Measurements from ENCODE around the gene PATJ.
"Not testable (repeated sequence)": the region's sequence is repeated elsewhere in the genome, so short reads cannot be mapped to it uniquely, and the experiment has no call there.

Gene PATJ

DNA sequence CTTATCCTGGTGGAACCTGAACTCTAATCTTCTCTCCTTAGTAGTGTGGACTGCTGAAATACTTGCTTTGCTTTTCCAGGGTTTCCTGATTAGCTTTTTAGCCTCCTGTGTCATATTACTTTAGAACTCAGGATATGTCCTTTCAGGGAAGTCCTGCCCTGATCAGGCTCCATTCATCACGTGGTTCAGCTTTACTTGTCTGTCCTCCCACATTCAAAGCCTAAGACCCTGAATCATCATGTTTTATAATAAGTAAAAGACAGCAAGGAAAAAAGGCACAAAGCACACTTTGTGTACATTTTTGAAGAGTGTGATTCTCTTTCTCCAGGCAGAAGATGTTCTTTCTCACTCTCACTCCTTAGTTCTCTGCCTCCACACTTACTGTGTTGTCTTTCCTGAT is 70.6 kb downstream of the PATJ start:
- no peak overlapping the region for H3K4me3 ChIP-seq (ENCODE audit: low read depth, low read length)
- TF ChIP-seq, protein P1, sequence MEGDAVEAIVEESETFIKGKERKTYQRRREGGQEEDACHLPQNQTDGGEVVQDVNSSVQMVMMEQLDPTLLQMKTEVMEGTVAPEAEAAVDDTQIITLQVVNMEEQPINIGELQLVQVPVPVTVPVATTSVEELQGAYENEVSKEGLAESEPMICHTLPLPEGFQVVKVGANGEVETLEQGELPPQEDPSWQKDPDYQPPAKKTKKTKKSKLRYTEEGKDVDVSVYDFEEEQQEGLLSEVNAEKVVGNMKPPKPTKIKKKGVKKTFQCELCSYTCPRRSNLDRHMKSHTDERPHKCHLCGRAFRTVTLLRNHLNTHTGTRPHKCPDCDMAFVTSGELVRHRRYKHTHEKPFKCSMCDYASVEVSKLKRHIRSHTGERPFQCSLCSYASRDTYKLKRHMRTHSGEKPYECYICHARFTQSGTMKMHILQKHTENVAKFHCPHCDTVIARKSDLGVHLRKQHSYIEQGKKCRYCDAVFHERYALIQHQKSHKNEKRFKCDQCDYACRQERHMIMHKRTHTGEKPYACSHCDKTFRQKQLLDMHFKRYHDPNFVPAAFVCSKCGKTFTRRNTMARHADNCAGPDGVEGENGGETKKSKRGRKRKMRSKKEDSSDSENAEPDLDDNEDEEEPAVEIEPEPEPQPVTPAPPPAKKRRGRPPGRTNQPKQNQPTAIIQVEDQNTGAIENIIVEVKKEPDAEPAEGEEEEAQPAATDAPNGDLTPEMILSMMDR (IDR thresholded peaks at IDR 0.05; ENCODE audit: low read depth, low read length), result no peak

DNA sequence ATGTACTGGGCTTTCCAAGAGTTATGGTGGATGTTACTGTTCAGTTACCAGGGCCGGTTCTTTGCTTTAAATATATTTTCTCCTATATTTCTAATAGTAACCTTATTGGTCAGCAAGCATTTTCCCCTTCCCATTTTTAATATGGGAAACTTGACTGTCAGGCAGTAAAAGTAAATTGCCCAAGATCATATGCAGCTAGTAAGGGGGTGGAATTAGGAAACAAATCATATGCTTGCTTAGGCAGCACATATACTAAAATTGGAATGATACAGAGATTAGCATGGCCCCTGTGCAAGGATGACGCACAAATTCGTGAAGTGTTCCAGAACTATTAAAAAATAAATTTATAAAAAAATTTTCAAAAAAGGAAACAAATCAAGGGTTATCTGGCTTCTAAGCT is 73.9 kb downstream of the PATJ start:
- TF ChIP-seq, protein P1 (IDR thresholded peaks at IDR 0.05; ENCODE audit: low read depth, low read length), result no peak
- H3K4me3 ChIP-seq (ENCODE audit: low read depth, low read length), result no peak overlapping the region

DNA sequence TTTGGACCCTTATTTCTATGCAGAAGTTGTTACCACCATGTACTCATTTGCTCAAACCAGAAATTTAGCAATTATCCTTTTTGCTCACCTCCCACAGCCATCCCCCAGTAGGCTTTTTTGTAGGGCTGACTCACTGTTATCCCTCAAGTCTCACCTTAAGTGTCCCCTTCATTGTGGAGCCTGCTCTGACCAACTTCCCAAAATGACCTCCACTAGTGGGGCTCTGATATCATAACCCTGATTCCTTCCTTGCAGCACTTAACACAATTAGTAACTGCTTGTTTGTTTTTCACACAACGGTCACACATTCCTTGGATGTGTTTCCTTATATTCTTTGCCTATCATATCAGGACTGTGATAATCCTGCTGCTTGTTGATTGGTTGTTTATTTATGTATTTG is 76.7 kb downstream of the PATJ start:
- H3K4me3 ChIP-seq (ENCODE audit: low read depth, low read length), result no peak overlapping the region
- TF ChIP-seq, protein P1 (IDR thresholded peaks at IDR 0.05; ENCODE audit: low read depth, low read length), result no peak

DNA sequence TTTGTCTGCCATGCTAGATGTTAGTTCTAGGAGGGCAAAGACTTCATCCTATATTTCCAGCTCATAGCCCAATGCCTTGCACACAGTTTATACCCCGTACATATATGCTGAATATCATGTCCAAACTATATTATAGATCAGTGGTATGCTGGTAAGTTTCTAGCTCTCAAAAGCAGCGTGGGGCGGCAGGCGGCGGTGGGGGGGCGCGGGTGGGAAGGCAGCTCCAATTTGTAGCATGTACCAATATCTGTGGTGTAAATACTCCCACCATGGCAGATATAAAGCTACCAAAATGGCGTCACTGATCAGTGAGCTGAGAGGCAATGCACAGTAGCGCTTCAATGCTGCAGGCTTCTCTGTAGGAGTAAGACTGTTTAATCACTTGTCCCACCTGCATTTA is 77.1 kb downstream of the PATJ start:
- TF ChIP-seq, protein P1 (IDR thresholded peaks at IDR 0.05; ENCODE audit: low read depth, low read length), result no peak
- no peak overlapping the region for H3K4me3 ChIP-seq (ENCODE audit: low read depth, low read length)

DNA sequence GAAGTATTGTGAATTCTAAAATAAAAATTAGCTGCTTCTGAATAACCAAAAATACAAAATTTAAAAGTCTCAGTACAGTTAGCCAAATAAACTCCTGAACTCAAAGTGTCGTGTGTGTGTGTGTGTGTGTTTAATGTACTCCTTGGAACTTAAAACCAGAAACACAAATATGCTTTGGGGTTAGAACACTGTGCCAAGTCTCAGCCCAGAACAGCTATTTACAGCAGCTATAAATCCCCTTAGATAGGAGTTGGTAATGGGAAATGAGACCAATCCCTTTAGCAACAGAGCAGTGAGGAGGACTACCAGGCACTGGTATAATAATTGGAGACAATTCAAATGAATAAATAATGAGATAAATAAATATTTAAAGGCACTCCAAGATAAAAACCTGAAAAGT is 83.1 kb downstream of the PATJ start:
- no peak overlapping the region for H3K4me3 ChIP-seq (ENCODE audit: low read depth, low read length)
- TF ChIP-seq, protein P1 (IDR thresholded peaks at IDR 0.05; ENCODE audit: low read depth, low read length), result no peak

DNA sequence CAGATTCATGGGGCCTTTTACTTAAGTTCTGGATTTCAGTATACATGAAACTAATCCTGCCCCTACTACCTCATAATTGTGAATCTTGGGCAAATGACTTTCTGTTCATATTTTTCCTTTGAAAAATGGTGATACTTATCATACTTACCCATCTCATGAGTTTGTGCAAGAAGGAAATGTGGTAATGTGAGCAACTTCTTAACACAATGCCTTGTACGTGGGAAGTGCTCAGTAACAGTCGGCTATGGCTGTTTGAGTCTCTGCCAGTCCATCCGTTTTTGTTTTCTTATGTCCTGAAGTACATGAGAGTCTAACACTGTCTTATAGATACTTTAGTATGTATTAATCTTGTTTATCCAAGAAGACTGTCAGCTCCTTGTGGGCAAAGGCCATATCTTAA is 86.5 kb downstream of the PATJ start:
- H3K4me3 ChIP-seq (ENCODE audit: low read depth, low read length), result no peak overlapping the region
- TF ChIP-seq, protein P1 (IDR thresholded peaks at IDR 0.05; ENCODE audit: low read depth, low read length), result no peak

DNA sequence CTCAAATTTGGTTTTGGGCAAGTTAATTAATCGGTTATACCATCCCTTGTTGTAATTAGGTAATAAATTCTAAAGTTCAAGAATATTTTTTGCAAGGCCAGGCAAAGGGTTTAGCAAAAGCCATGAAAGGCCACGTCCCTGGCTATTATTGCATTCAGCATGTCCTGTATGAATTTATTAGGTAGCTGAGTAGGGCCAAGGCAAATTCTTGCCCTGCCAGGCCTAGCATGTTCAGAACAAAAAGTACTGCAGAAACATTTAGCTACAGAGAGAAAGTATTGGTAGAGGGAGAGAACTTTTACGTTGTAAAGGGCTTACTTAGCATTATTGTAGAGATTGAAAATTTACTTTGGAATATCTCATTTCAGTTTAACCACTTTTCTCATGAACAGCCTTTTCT is 94.4 kb downstream of the PATJ start:
- H3K4me3 ChIP-seq (ENCODE audit: low read depth, low read length), result no peak overlapping the region
- TF ChIP-seq, protein P1 (IDR thresholded peaks at IDR 0.05; ENCODE audit: low read depth, low read length), result no peak

DNA sequence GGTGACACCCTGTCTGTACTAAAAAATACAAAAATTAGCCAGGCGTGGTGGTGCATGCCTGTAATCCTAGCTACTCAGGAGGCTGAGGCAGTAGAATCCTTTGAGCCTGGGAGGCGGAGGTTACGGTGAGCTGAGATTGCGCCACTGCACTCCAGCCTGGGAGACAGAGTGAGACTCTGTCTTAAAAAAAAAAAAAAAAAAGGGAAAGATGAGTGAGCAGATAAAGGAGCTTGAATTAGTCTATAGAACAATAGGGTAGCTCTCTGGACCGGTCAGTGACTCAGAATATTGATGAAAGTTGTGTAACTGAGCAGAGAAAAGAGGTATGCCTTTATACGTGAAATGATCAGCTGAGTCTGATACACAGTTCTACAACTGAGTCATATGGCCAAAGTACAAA is 95.3 kb downstream of the PATJ start:
- H3K4me3 ChIP-seq (ENCODE audit: low read depth, low read length), result not testable (repeated sequence)
